K562 (cell line): Measurements from ENCODE around the gene RPL18A.

Experiments used
- AFF4 ChIP-seq: sonication (generic); formaldehyde crosslinking; IDR thresholded peaks from 2 replicates; pipeline ENCODE4 v1.8.0; 2023; ENCODE audit warnings: mild to moderate bottlenecking, missing genetic modification reagents
- ELF1 ChIP-seq: fragments of 200-800 bp; sonication (Bioruptor generic); IDR thresholded peaks from 2 replicates; pipeline ENCODE4 v1.6.1; 2016; ENCODE audit warnings: missing genetic modification characterization, missing compliant biosample characterization
- FOXM1 ChIP-seq, 2 experiments: fragments of 450-650 bp in 1 of 2; sonication (generic) in 1 of 2; formaldehyde crosslinking in 1 of 2; IDR thresholded peaks; 2 replicates each; pipeline versions ENCODE4 v1.6.1 to v1.9.0; 2017 to 2022; ENCODE audit warnings: low read depth in 2 of 2, mild to moderate bottlenecking in 2 of 2, missing genetic modification reagents in 1 of 2, moderate library complexity in 1 of 2
- HDAC6 ChIP-seq: IDR thresholded peaks from 2 replicates; pipeline ENCODE4 v1.6.1; 2012; ENCODE audit warnings: low read depth, mild to moderate bottlenecking, control low read depth, inconsistent platforms, low read length, moderate library complexity
- MAFF ChIP-seq: IDR thresholded peaks from 2 replicates; pipeline ENCODE4 v1.6.1; 2012; ENCODE audit warnings: low read length, improper control_type of control experiment
- NR2C2 ChIP-seq, 2 experiments: fragments of 200-800 bp in 1 of 2; sonication (Bioruptor generic) in 1 of 2; sonication (generic) in 1 of 2; formaldehyde crosslinking in 1 of 2; IDR thresholded peaks; 2 replicates each; pipeline versions ENCODE4 v1.6.1 to v1.8.0; 2016 to 2022; ENCODE audit warnings: mild to moderate bottlenecking in 1 of 2, missing compliant biosample characterization in 1 of 2, missing genetic modification characterization in 1 of 2, missing genetic modification reagents in 1 of 2
- RBM34 ChIP-seq: fragments of 200-400 bp; formaldehyde crosslinking; IDR thresholded peaks from 2 replicates; pipeline ENCODE4 v1.6.1; 2018; ENCODE audit warnings: low read length, borderline replicate concordance; ENCODE audit not compliant: insufficient read depth
- SOX6 ChIP-seq: fragments of 450-650 bp; IDR thresholded peaks from 2 replicates; pipeline ENCODE4 v1.6.1; 2014; ENCODE audit warnings: mild to moderate bottlenecking
- TAF7 ChIP-seq: fragments of 450-650 bp; IDR thresholded peaks from 2 replicates; pipeline ENCODE4 v1.6.1; 2016; ENCODE audit warnings: missing genetic modification characterization, missing compliant biosample characterization
- TFE3 ChIP-seq: fragments of 450-650 bp; formaldehyde crosslinking; IDR thresholded peaks from 2 replicates; pipeline ENCODE4 v1.4.0; 2020; ENCODE audit warnings: mild to moderate bottlenecking, mixed read lengths
- THRAP3 ChIP-seq: fragments of 450-650 bp; IDR thresholded peaks from 2 replicates; pipeline ENCODE4 v1.6.1; 2016; ENCODE audit warnings: mild to moderate bottlenecking, inconsistent platforms, borderline replicate concordance

GRCh38 chr19:17841371-17841809 lies 18.3 kb upstream of the RPL18A start:
- no peak for TF ChIP-seq AFF4 (CRISPR knock-in tag)
- TF ChIP-seq FOXM1 (IDR thresholded peaks at IDR 0.05; ENCODE audit: low read depth) = no peak
- TF ChIP-seq FOXM1 (CRISPR knock-in tag; IDR thresholded peaks at IDR 0.05; ENCODE audit: low read depth) = no peak
- no peak for TF ChIP-seq TFE3
- no peak for TF ChIP-seq SOX6
- TF ChIP-seq HDAC6 = no peak
- no peak for TF ChIP-seq TAF7 (tag)
- TF ChIP-seq THRAP3 = no peak
- no peak for TF ChIP-seq RBM34
- TF ChIP-seq MAFF = no peak
- no peak for TF ChIP-seq NR2C2 (CRISPR knock-in tag; IDR thresholded peaks at IDR 0.05)
- TF ChIP-seq NR2C2 (tag; IDR thresholded peaks at IDR 0.05) = no peak
- no peak for TF ChIP-seq ELF1
